HepG2 (cell line): ENCODE data around the gene COASY. TPM values are rescaled to one million over a fixed set of nuclear protein-coding genes. Genes with fewer than 3 reads are reported as not detected.

Experiments used
- CC2D1A ChIP-seq: sonication (generic); formaldehyde crosslinking; IDR thresholded peaks from 2 replicates; pipeline ENCODE4 v1.8.1; 2023; ENCODE audit warnings: mild to moderate bottlenecking, missing genetic modification reagents
- CCDC6 ChIP-seq: sonication (generic); formaldehyde crosslinking; IDR thresholded peaks from 2 replicates; pipeline ENCODE4 v1.8.1; 2022; ENCODE audit warnings: mild to moderate bottlenecking, missing genetic modification reagents, moderate library complexity
- E2F5 ChIP-seq: sonication (generic); formaldehyde crosslinking; conservative IDR thresholded peaks from 2 replicates; pipeline ENCODE4 v1.4.0; 2020; ENCODE audit warnings: missing genetic modification reagents
- EZH2 ChIP-seq: conservative IDR thresholded peaks from 2 replicates; pipeline ENCODE4 v1.6.1; 2012; ENCODE audit warnings: mild to moderate bottlenecking, low read depth, low read length, moderate library complexity
- HBP1 ChIP-seq: IDR thresholded peaks from 2 replicates; pipeline ENCODE4 v1.6.1; 2016; ENCODE audit warnings: low read depth, control low read depth
- IRF2 ChIP-seq: IDR thresholded peaks from 2 replicates; pipeline ENCODE4 v1.6.1; 2018; ENCODE audit warnings: missing genetic modification reagents, missing compliant biosample characterization
- KAT7 ChIP-seq: IDR thresholded peaks from 2 replicates; pipeline ENCODE4 v1.6.1; 2018; ENCODE audit warnings: borderline replicate concordance, missing compliant biosample characterization
- KDM2A ChIP-seq: sonication (generic); formaldehyde crosslinking; IDR thresholded peaks from 2 replicates; pipeline ENCODE4 v1.4.0; 2020; ENCODE audit warnings: low read depth, missing genetic modification reagents, borderline replicate concordance
- MTA1 ChIP-seq: sonication (generic); formaldehyde crosslinking; IDR thresholded peaks from 2 replicates; pipeline ENCODE4 v1.4.0; 2020; ENCODE audit warnings: missing genetic modification reagents, mild to moderate bottlenecking, borderline replicate concordance
- NFE2 ChIP-seq: sonication (generic); formaldehyde crosslinking; IDR thresholded peaks from 2 replicates; pipeline ENCODE4 v1.4.0; 2020; ENCODE audit warnings: missing genetic modification reagents
- NFE2L1 ChIP-seq: sonication (generic); formaldehyde crosslinking; IDR thresholded peaks from 2 replicates; pipeline ENCODE4 v1.4.0; 2020; ENCODE audit warnings: missing genetic modification reagents, mild to moderate bottlenecking, borderline replicate concordance
- RXRB ChIP-seq: IDR thresholded peaks from 2 replicates; pipeline ENCODE4 v1.6.1; 2016; ENCODE audit warnings: borderline replicate concordance, missing genetic modification reagents, missing compliant biosample characterization
- SKI ChIP-seq: fragments of 450-650 bp; IDR thresholded peaks from one replicate; pipeline ENCODE4 v1.6.1; 2018; ENCODE audit warnings: mild to moderate bottlenecking; ENCODE audit not compliant: partially characterized antibody
- SSRP1 ChIP-seq: IDR thresholded peaks from 2 replicates; pipeline ENCODE4 v1.6.1; 2016; ENCODE audit warnings: control low read depth
- STAT5B ChIP-seq: sonication (generic); formaldehyde crosslinking; IDR thresholded peaks from 2 replicates; pipeline ENCODE4 v1.4.0; 2020; ENCODE audit warnings: missing genetic modification reagents
- TBX2 ChIP-seq: sonication (generic); formaldehyde crosslinking; IDR thresholded peaks from 2 replicates; pipeline ENCODE4 v1.5.0; 2020; ENCODE audit warnings: missing genetic modification reagents, mild to moderate bottlenecking, borderline replicate concordance
- THAP11 ChIP-seq: IDR thresholded peaks from 2 replicates; pipeline ENCODE4 v1.6.1; 2016; ENCODE audit warnings: missing biosample characterization, missing genetic modification reagents
- TP53 ChIP-seq: sonication (generic); formaldehyde crosslinking; conservative IDR thresholded peaks from 2 replicates; pipeline ENCODE4 v1.4.0; 2020; ENCODE audit warnings: missing genetic modification reagents
- ZFP1 ChIP-seq: IDR thresholded peaks from 2 replicates; pipeline ENCODE4 v1.6.1; 2016
- ZFP37 ChIP-seq: sonication (generic); formaldehyde crosslinking; IDR thresholded peaks from 2 replicates; pipeline ENCODE4 v1.4.0; 2020; ENCODE audit warnings: missing genetic modification reagents, borderline replicate concordance
- ZNF33A ChIP-seq: sonication (generic); formaldehyde crosslinking; IDR thresholded peaks from 2 replicates; pipeline ENCODE4 v1.5.1; 2020; ENCODE audit warnings: missing genetic modification reagents, mild to moderate bottlenecking, moderate library complexity, borderline replicate concordance
- ZNF34 ChIP-seq: sonication (generic); formaldehyde crosslinking; IDR thresholded peaks from 2 replicates; pipeline ENCODE4 v1.4.0; 2020; ENCODE audit warnings: mild to moderate bottlenecking, missing genetic modification reagents, borderline replicate concordance
- ZNF496 ChIP-seq: sonication (generic); formaldehyde crosslinking; IDR thresholded peaks from 2 replicates; pipeline ENCODE4 v1.8.1; 2023; ENCODE audit warnings: mild to moderate bottlenecking, moderate library complexity, missing genetic modification reagents; ENCODE audit not compliant: insufficient replicate concordance
- ZNF768 ChIP-seq: sonication (generic); formaldehyde crosslinking; IDR thresholded peaks from 2 replicates; pipeline ENCODE4 v1.4.0; 2020; ENCODE audit warnings: missing genetic modification reagents
- ZSCAN25 ChIP-seq: sonication (generic); formaldehyde crosslinking; IDR thresholded peaks from 2 replicates; pipeline ENCODE4 v1.8.0; 2022; ENCODE audit warnings: mild to moderate bottlenecking, missing genetic modification reagents
- ZSCAN29 ChIP-seq: sonication (generic); formaldehyde crosslinking; conservative IDR thresholded peaks from 2 replicates; pipeline ENCODE4 v1.4.0; 2020; ENCODE audit warnings: mild to moderate bottlenecking, missing genetic modification reagents
- polyA plus RNA-seq, 8 experiments: library from polyadenylated mRNA; depleted of rRNA in 3 of 8; stranded (reverse) in 7 of 8; unstranded in 1 of 8; fragments of >200 nt; fragmentation: Illumina TruSeq in 4 of 8; extraction: Trizol in 4 of 8; gene quantifications; 2 replicates each; pipeline versions ENCODE4 v1.2.1 to v1.2.3, GENCODE V29; 2011 to 2016; ENCODE audit warnings: low read depth in 4 of 8, missing spikeins in 1 of 8, mixed read lengths in 1 of 8; ENCODE audit not compliant: insufficient read depth in 1 of 8
- total RNA-seq, 5 experiments: library from RNA; depleted of rRNA; stranded (reverse); fragments of >200 nt; fragmentation: Illumina TruSeq; extraction: Trizol; gene quantifications; 2 replicates each; pipeline ENCODE4 v1.2.3, GENCODE V29; 2016; ENCODE audit warnings: low read depth in 1 of 5
- TF ChIP-seq, protein P1 (sequence below): sonication (generic); formaldehyde crosslinking; IDR thresholded peaks from 2 replicates; pipeline ENCODE4 v1.4.0; 2020; ENCODE audit warnings: missing genetic modification reagents, mild to moderate bottlenecking, borderline replicate concordance
- TF ChIP-seq, protein P2 (sequence below): sonication (generic); formaldehyde crosslinking; IDR thresholded peaks from 2 replicates; pipeline ENCODE4 v1.5.0; 2020; ENCODE audit warnings: mild to moderate bottlenecking, low read depth, missing genetic modification reagents, borderline replicate concordance

Gene COASY
- total and polyA plus RNA-seq, 2 of the 13 experiments (the other 11 are each of a cell fraction or from before 2014, with no cell fraction given) = 90.7 to 125 TPM

GRCh38 chr17:42609182-42609813 lies 47.4 kb downstream of the COASY start, which contains the start of the genes RETREG3 and TUBG1 (continued):
- TF ChIP-seq EZH2 = no peak
- peak; percentile 84 for TF ChIP-seq THAP11 (CRISPR knock-in tag)
- peak; percentile 41; the same call in 1 of the 2 replicates for TF ChIP-seq HBP1 (CRISPR knock-in tag)
- peak; percentile 88; the same call in 1 of the 2 replicates for TF ChIP-seq TP53 (CRISPR knock-in tag)
- no peak for TF ChIP-seq ZNF33A
- TF ChIP-seq RXRB (CRISPR knock-in tag) = no peak; the same call in 1 of the 2 replicates
- TF ChIP-seq, protein P1, sequence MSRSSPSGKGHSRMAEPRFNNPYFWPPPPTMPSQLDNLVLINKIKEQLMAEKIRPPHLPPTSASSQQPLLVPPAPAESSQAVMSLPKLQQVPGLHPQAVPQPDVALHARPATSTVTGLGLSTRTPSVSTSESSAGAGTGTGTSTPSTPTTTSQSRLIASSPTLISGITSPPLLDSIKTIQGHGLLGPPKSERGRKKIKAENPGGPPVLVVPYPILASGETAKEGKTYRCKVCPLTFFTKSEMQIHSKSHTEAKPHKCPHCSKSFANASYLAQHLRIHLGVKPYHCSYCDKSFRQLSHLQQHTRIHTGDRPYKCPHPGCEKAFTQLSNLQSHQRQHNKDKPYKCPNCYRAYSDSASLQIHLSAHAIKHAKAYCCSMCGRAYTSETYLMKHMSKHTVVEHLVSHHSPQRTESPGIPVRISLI = no peak
- TF ChIP-seq ZSCAN25 (CRISPR knock-in tag) = peak; percentile 71
- TF ChIP-seq KDM2A (CRISPR knock-in tag) = peak; percentile 94
- no peak for TF ChIP-seq ZNF496 (CRISPR knock-in tag)
- no peak for TF ChIP-seq SKI
- no peak for TF ChIP-seq NFE2 (CRISPR knock-in tag)
- TF ChIP-seq, protein P2, sequence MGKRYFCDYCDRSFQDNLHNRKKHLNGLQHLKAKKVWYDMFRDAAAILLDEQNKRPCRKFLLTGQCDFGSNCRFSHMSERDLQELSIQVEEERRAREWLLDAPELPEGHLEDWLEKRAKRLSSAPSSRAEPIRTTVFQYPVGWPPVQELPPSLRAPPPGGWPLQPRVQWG = no peak
- TF ChIP-seq ZNF34 (CRISPR knock-in tag) = no peak
- TF ChIP-seq E2F5 (CRISPR knock-in tag) = no peak
- no peak for TF ChIP-seq STAT5B (CRISPR knock-in tag)
- no peak for TF ChIP-seq SSRP1 (CRISPR knock-in tag)
- peak; percentile 54; the same call in 1 of the 2 replicates for TF ChIP-seq ZNF768
- peak; percentile 22; the same call in 1 of the 2 replicates for TF ChIP-seq ZFP1 (CRISPR knock-in tag)
- TF ChIP-seq CCDC6 = no peak; the same call in 1 of the 2 replicates
- TF ChIP-seq KAT7 (CRISPR knock-in tag) = peak; percentile 90; the same call in 1 of the 2 replicates
- TF ChIP-seq NFE2L1 (CRISPR knock-in tag) = no peak
- TF ChIP-seq CC2D1A (CRISPR knock-in tag) = no peak
- peak; percentile 80; the same call in 1 of the 2 replicates for TF ChIP-seq ZFP37 (CRISPR knock-in tag)
- TF ChIP-seq TBX2 = no peak; the same call in 1 of the 2 replicates
- TF ChIP-seq ZSCAN29 (CRISPR knock-in tag) = no peak
- peak; percentile 59; the same call in 1 of the 2 replicates for TF ChIP-seq IRF2
- TF ChIP-seq MTA1 = no peak; the same call in 1 of the 2 replicates
